Mammary microvascular endothelial cell (primary cell): ENCODE results near the gene SPATA31A7. TPM values are rescaled to one million over a fixed set of nuclear protein-coding genes. Genes with fewer than 3 reads are reported as not detected.

Experiments used
- total RNA-seq: library from RNA; depleted of rRNA; stranded (reverse); fragments of >200 nt; gene quantifications from 2 replicates; pipeline ENCODE4 v1.2.3, GENCODE V29; 2015

SPATA31A7 gene
- total RNA-seq: not detected in 2 replicates

DNA sequence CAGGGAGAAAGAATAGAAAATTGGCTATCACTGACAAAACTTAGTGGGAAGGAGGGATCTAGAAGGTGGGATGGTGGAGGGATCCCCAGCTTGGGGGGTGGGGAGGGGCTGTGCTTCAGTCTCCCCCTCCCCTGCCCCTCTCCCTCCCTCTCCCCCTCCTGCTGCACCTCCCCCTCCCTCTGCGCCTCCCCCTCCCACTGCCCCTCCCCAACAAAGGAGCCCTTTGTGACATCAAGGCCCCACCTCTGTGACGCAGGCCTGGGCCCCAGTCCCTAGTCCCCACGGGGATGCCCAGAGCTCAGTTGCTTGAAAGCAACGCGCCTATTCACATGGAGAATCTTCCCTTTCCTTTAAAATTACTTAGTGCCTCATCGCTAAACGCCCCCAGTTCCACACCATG, at the start of gene SPATA31A7:
SPATA31A7 (plus strand) TSS at position 301 of the 400 bp plus-strand sequence; CDS start at position 330, 29 bp downstream.

